ENCODE measurements around the gene ADAMTS3.

DNA sequence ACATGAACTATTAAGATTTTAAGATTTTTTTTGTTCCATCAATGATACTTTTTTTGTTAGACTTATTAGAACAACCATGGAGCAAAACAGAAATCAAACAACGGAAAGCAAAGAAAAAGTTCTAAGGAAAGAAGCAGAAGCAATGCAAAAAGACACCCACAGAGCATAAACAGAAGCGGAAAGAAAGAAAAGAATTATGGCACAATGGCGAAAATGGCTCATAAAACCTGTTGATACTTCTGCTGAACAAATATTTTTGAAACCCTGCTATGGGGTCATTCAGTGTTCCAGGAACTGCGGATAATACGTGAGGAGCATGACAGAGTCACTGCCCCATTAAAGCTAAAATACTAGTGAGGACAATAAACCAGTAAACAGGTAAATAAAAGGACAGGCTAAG lies 138.0 kb downstream of the ADAMTS3 start:
- TF ChIP-seq EZH2 (IDR thresholded peaks at IDR 0.05; ENCODE audit: low read depth, unreplicated experiment) (no peak), POLR2AphosphoS5 (IDR thresholded peaks at IDR 0.05; ENCODE audit: low read depth) (no peak), NANOG (IDR thresholded peaks at IDR 0.05; ENCODE audit: borderline replicate concordance) (no peak)
- TF ChIP-seq, protein P1, sequence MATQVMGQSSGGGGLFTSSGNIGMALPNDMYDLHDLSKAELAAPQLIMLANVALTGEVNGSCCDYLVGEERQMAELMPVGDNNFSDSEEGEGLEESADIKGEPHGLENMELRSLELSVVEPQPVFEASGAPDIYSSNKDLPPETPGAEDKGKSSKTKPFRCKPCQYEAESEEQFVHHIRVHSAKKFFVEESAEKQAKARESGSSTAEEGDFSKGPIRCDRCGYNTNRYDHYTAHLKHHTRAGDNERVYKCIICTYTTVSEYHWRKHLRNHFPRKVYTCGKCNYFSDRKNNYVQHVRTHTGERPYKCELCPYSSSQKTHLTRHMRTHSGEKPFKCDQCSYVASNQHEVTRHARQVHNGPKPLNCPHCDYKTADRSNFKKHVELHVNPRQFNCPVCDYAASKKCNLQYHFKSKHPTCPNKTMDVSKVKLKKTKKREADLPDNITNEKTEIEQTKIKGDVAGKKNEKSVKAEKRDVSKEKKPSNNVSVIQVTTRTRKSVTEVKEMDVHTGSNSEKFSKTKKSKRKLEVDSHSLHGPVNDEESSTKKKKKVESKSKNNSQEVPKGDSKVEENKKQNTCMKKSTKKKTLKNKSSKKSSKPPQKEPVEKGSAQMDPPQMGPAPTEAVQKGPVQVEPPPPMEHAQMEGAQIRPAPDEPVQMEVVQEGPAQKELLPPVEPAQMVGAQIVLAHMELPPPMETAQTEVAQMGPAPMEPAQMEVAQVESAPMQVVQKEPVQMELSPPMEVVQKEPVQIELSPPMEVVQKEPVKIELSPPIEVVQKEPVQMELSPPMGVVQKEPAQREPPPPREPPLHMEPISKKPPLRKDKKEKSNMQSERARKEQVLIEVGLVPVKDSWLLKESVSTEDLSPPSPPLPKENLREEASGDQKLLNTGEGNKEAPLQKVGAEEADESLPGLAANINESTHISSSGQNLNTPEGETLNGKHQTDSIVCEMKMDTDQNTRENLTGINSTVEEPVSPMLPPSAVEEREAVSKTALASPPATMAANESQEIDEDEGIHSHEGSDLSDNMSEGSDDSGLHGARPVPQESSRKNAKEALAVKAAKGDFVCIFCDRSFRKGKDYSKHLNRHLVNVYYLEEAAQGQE (IDR thresholded peaks at IDR 0.05; ENCODE audit: unreplicated experiment), result no peak
- TF ChIP-seq, protein P2, sequence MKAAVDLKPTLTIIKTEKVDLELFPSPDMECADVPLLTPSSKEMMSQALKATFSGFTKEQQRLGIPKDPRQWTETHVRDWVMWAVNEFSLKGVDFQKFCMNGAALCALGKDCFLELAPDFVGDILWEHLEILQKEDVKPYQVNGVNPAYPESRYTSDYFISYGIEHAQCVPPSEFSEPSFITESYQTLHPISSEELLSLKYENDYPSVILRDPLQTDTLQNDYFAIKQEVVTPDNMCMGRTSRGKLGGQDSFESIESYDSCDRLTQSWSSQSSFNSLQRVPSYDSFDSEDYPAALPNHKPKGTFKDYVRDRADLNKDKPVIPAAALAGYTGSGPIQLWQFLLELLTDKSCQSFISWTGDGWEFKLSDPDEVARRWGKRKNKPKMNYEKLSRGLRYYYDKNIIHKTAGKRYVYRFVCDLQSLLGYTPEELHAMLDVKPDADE (IDR thresholded peaks at IDR 0.05), result no peak
- TF ChIP-seq, protein P3, sequence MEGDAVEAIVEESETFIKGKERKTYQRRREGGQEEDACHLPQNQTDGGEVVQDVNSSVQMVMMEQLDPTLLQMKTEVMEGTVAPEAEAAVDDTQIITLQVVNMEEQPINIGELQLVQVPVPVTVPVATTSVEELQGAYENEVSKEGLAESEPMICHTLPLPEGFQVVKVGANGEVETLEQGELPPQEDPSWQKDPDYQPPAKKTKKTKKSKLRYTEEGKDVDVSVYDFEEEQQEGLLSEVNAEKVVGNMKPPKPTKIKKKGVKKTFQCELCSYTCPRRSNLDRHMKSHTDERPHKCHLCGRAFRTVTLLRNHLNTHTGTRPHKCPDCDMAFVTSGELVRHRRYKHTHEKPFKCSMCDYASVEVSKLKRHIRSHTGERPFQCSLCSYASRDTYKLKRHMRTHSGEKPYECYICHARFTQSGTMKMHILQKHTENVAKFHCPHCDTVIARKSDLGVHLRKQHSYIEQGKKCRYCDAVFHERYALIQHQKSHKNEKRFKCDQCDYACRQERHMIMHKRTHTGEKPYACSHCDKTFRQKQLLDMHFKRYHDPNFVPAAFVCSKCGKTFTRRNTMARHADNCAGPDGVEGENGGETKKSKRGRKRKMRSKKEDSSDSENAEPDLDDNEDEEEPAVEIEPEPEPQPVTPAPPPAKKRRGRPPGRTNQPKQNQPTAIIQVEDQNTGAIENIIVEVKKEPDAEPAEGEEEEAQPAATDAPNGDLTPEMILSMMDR (conservative IDR thresholded peaks at IDR 0.05; ENCODE audit: low read depth in 2 of 2), result no peak
